Measurements from ENCODE around the gene C22orf39.

GRCh38 chr22:19419086-19419463 lies 28.4 kb downstream of the C22orf39 start:
- TF ChIP-seq POLR2A (IDR thresholded peaks at IDR 0.05; ENCODE audit: low read depth, low read length) (no peak), POLR2AphosphoS5 (IDR thresholded peaks at IDR 0.05; ENCODE audit: low read depth, low read length) (no peak), TAF1 (IDR thresholded peaks at IDR 0.05; ENCODE audit: borderline replicate concordance, low read depth, low read length) (no peak)

All from GM12892 (cell line).